ENCODE data around the gene ADH4. TPM values are rescaled to one million over a fixed set of nuclear protein-coding genes. Genes with fewer than 3 reads are reported as not detected.

ADH4 gene
- total RNA-seq, 2 experiments from 2014 or later, result not detected

- Histone ChIP-seq H3K9me2 (ENCODE audit: insufficient read depth, low read length) (no peaks in the 10 kb centered on the region), H3K4me3 (ENCODE audit: low read depth, low read length, poor library complexity, severe bottlenecking) (no peak overlapping the region), H3K9me3 (ENCODE audit: low read length) (no peaks in the 10 kb centered on the region), H3K4me2 (ENCODE audit: low read length) (no peak overlapping the region), H4K20me1 (ENCODE audit: insufficient read depth, low read length) (no peaks in the 10 kb centered on the region), H3K4me1 (ENCODE audit: insufficient read depth, low read length, poor library complexity, severe bottlenecking) (no peaks in the 10 kb centered on the region), H3K27ac (ENCODE audit: low read depth, low read length, poor library complexity, severe bottlenecking) (no peak overlapping the region), H3K36me3 (ENCODE audit: insufficient read depth, low read length) (peaks cover 97% of the 10 kb centered on the region), H2AFZ (ENCODE audit: low read length) (no peak overlapping the region), H3K79me2 (ENCODE audit: insufficient read depth, low read depth, low read length) (0 out of 2 replicates have a peak, but pooled peaks cover 3% of the 10 kb centered on the region)
- ChIA-PET CTCF (ENCODE audit: unreplicated experiment) (no interaction called here), POLR2A (interaction anchor here (1.1 to 1.6 kb wide), 2 partner anchors 8 to 11 kb away, joined by 4 read pairs; partner anchors contain the start of gene ADH5)
- intact Hi-C loops (cut with micrococcal nuclease; ENCODE audit: unreplicated experiment), result loop anchor here (10.0 kb wide), 1 partner anchor 935 kb away; the partner anchor contains the start of gene STPG2
- TF ChIP-seq, protein P1, sequence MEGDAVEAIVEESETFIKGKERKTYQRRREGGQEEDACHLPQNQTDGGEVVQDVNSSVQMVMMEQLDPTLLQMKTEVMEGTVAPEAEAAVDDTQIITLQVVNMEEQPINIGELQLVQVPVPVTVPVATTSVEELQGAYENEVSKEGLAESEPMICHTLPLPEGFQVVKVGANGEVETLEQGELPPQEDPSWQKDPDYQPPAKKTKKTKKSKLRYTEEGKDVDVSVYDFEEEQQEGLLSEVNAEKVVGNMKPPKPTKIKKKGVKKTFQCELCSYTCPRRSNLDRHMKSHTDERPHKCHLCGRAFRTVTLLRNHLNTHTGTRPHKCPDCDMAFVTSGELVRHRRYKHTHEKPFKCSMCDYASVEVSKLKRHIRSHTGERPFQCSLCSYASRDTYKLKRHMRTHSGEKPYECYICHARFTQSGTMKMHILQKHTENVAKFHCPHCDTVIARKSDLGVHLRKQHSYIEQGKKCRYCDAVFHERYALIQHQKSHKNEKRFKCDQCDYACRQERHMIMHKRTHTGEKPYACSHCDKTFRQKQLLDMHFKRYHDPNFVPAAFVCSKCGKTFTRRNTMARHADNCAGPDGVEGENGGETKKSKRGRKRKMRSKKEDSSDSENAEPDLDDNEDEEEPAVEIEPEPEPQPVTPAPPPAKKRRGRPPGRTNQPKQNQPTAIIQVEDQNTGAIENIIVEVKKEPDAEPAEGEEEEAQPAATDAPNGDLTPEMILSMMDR (conservative IDR thresholded peaks at IDR 0.05; ENCODE audit: low read length), result no peak
- no peak for TF ChIP-seq EZH2phosphoT487 (IDR thresholded peaks at IDR 0.05; ENCODE audit: borderline replicate concordance, low read depth, low read length)
- BruUV-seq (replicated peaks), result no TSS peak
- no peak for DNase-seq (ENCODE audit: low spot score)
Measured at GRCh38 chr4:99079625-99080295, 64.3 kb downstream of the ADH4 start.

GRCh38 chr4:99078931-99079624, 65.0 kb downstream of the ADH4 start:
- no peak overlapping the region for H2AFZ ChIP-seq (ENCODE audit: low read length)
- TF ChIP-seq, protein P1 (conservative IDR thresholded peaks at IDR 0.05; ENCODE audit: low read length), result no peak
- TF ChIP-seq EZH2phosphoT487 (IDR thresholded peaks at IDR 0.05; ENCODE audit: borderline replicate concordance, low read depth, low read length), result no peak

More at GRCh38 chr4:99078931-99079624, 65.0 kb downstream of the ADH4 start:
- no TSS peak for BruUV-seq (replicated peaks)
- no peak overlapping the region for H3K4me2 ChIP-seq (ENCODE audit: low read length)
- no peaks in the 10 kb centered on the region for H4K20me1 ChIP-seq (ENCODE audit: insufficient read depth, low read length)
- intact Hi-C loops (cut with micrococcal nuclease; ENCODE audit: unreplicated experiment), result no loop called here
- H3K4me1 ChIP-seq (ENCODE audit: insufficient read depth, low read length, poor library complexity, severe bottlenecking), result no peaks in the 10 kb centered on the region
- peaks cover 97% of the 10 kb centered on the region for H3K36me3 ChIP-seq (ENCODE audit: insufficient read depth, low read length)
- H3K9me2 ChIP-seq (ENCODE audit: insufficient read depth, low read length), result no peaks in the 10 kb centered on the region
- no peak overlapping the region for H3K4me3 ChIP-seq (ENCODE audit: low read depth, low read length, poor library complexity, severe bottlenecking)
- H3K79me2 ChIP-seq (ENCODE audit: insufficient read depth, low read depth, low read length), result 0 out of 2 replicates have a peak, but pooled peaks cover 2% of the 10 kb centered on the region
- POLR2A ChIA-PET, result interaction anchor here (0.5 to 1.6 kb wide), 3 partner anchors 9 to 131 kb away, joined by 3 to 4 read pairs (median 4); partner anchors contain the start of gene ADH5
- H3K9me3 ChIP-seq (ENCODE audit: low read length), result no peaks in the 10 kb centered on the region
- H3K27ac ChIP-seq (ENCODE audit: low read depth, low read length, poor library complexity, severe bottlenecking), result no peak overlapping the region
- CTCF ChIA-PET (ENCODE audit: unreplicated experiment), result no interaction called here
- DNase-seq (ENCODE audit: low spot score), result no peak
